Natural killer cell (primary cell): ENCODE results near the gene FRYL. TPM values are rescaled to one million over a fixed set of nuclear protein-coding genes. Genes with fewer than 3 reads are reported as not detected.

Source experiments
- ATAC-seq, 3 donors: fragments of 150-1000 bp in 2 of 3; fragments of 200-7000 bp in 1 of 3; cut with Tn5 transposase; 1 replicate in 1 of 3; 2 replicates in 2 of 3; pipeline ENCODE4 v1.10.0; 2021; ENCODE audit warnings: mild to moderate bottlenecking in 2 of 3, moderate library complexity in 2 of 3
- DNase-seq, 2 donors: peaks; one replicate each; pipeline versions ENCODE4 v3.0.0 to v3.0.0-alpha.2; 2013 to 2021; ENCODE audit warnings: mixed read lengths in 1 of 2
- H3K27ac ChIP-seq: one replicate; pipeline ENCODE4 v1.5.1; 2013; ENCODE audit warnings: mild to moderate bottlenecking, low read length
- H3K27me3 ChIP-seq: one replicate; pipeline ENCODE4 v1.6.1; 2013; ENCODE audit warnings: low read length; ENCODE audit not compliant: control insufficient read depth, insufficient read depth
- H3K36me3 ChIP-seq: one replicate; pipeline ENCODE4 v1.6.1; 2013; ENCODE audit warnings: low read length; ENCODE audit not compliant: control insufficient read depth, insufficient read depth
- H3K4me1 ChIP-seq: one replicate; pipeline ENCODE4 v1.6.1; 2013; ENCODE audit warnings: low read length; ENCODE audit not compliant: control insufficient read depth, insufficient read depth
- H3K4me3 ChIP-seq: one replicate; pipeline ENCODE4 v1.5.1; 2013; ENCODE audit warnings: low read length
- H3K9me3 ChIP-seq: one replicate; pipeline ENCODE4 v1.6.1; 2013; ENCODE audit warnings: low read length; ENCODE audit not compliant: control insufficient read depth, insufficient read depth
- H3K27ac Mint-ChIP-seq, 2 donors: one replicate each; pipeline ENCODE4 v1.8.0; 2022; ENCODE audit warnings: mild to moderate bottlenecking in 2 of 2, mixed read lengths in 2 of 2, moderate library complexity in 1 of 2
- H3K27me3 Mint-ChIP-seq, 2 donors: one replicate each; pipeline ENCODE4 v1.8.0; 2022; ENCODE audit warnings: low read depth in 2 of 2, mixed read lengths in 2 of 2
- H3K36me3 Mint-ChIP-seq: one replicate; pipeline ENCODE4 v1.8.0; 2022; ENCODE audit warnings: mixed read lengths
- H3K4me1 Mint-ChIP-seq, 2 donors: one replicate each; pipeline ENCODE4 v1.8.0; 2022; ENCODE audit warnings: mixed read lengths in 2 of 2
- H3K4me3 Mint-ChIP-seq: one replicate; pipeline ENCODE4 v1.8.0; 2022; ENCODE audit warnings: mild to moderate bottlenecking, moderate library complexity, mixed read lengths
- H3K9me3 Mint-ChIP-seq, 2 donors: one replicate each; pipeline ENCODE4 v1.8.0; 2022; ENCODE audit warnings: mixed read lengths in 2 of 2
- WGBS: methylation state at CpG from one replicate; pipeline ENCODE4 v1.1.7; 2013; ENCODE audit warnings: missing lambda C conversion rate; ENCODE audit not compliant: insufficient coverage; 5-methylcytosine and 5-hydroxymethylcytosine counted together
- intact Hi-C: fragments of 100-400 bp; cut with micrococcal nuclease; formaldehyde crosslinking; loops from one replicate; pipeline ENCODE4 v1.14.2; 2022
- total RNA-seq, 4 donors: library from RNA; stranded (reverse); fragments of 120-200 nt in 1 of 4; gene quantifications; one replicate each; pipeline versions ENCODE4 v1.2.3 to v1.2.4, GENCODE V29; 2013 to 2022
- TF ChIP-seq, protein P1 (sequence below): fragments of 200-600 bp; IDR thresholded peaks from one replicate; pipeline ENCODE4 v1.8.0; 2022; ENCODE audit warnings: antibody characterized with exemption

Gene FRYL
- total RNA-seq, 3 donors from 2014 or later (not counting 1 experiment from before 2014, with no cell fraction given), result 143 to 181 (median 146) TPM

DNA sequence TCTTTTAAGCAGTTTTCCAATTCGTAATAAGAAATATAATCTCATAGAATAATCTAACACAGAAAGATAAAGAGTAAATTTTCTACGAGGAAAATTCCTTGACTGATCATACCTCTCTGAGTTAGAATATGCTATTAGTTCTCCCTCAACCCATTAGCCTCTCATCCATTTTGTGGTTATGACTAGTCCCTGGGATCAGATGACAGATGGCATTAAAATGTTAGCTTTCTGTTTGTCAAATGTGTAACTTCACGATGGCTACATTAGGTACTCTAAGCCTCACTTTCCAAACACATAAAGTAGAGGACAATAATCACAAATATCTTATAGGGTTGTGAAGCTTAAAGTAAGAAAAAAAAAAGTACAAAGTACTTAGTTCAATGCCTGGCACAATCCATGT is 177.9 kb downstream of the FRYL start:
- Mint-ChIP-seq H3K4me1 (peaks cover 0 to 10% of the 10 kb centered on the region in 2 donors), H3K36me3 (no peaks in the 10 kb centered on the region), H3K27ac (peak overlapping the region in 1 of 2 donors; percentile 38), H3K4me3 (no peak overlapping the region), H3K27me3 (no peaks in the 10 kb centered on the region), H3K9me3 (no peaks in the 10 kb centered on the region)
- Histone ChIP-seq H3K4me1 (no peaks in the 10 kb centered on the region), H3K27me3 (no peaks in the 10 kb centered on the region), H3K9me3 (no peaks in the 10 kb centered on the region), H3K27ac (no peak overlapping the region), H3K4me3 (no peak overlapping the region), H3K36me3 (peaks cover 22% of the 10 kb centered on the region)
- intact Hi-C loops, result no loop called here
- ATAC-seq (no peak), DNase-seq (no peak)
- WGBS, result no CpG with 5 or more reads among the region's 3 CpGs
- TF ChIP-seq, protein P1, sequence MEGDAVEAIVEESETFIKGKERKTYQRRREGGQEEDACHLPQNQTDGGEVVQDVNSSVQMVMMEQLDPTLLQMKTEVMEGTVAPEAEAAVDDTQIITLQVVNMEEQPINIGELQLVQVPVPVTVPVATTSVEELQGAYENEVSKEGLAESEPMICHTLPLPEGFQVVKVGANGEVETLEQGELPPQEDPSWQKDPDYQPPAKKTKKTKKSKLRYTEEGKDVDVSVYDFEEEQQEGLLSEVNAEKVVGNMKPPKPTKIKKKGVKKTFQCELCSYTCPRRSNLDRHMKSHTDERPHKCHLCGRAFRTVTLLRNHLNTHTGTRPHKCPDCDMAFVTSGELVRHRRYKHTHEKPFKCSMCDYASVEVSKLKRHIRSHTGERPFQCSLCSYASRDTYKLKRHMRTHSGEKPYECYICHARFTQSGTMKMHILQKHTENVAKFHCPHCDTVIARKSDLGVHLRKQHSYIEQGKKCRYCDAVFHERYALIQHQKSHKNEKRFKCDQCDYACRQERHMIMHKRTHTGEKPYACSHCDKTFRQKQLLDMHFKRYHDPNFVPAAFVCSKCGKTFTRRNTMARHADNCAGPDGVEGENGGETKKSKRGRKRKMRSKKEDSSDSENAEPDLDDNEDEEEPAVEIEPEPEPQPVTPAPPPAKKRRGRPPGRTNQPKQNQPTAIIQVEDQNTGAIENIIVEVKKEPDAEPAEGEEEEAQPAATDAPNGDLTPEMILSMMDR, result no peak

DNA sequence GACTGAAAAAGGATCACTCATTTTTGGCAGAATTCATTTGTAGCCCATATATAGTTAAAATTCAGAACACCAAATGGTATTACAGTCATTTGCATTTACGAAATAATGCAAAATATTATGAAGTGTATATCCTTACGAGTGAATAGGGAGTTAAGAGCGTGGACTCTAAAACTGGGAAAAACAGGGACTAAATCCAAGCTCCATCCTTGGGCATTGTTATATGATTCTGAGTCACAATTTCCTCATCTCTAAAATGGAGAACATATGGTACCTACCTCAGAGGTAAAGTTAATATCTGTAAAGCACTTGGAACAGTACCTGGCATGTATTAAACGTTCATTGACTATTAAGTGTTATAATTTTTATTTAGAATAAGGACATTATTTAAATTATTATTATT is 183.7 kb downstream of the FRYL start:
- intact Hi-C loops, result no loop called here

DNA sequence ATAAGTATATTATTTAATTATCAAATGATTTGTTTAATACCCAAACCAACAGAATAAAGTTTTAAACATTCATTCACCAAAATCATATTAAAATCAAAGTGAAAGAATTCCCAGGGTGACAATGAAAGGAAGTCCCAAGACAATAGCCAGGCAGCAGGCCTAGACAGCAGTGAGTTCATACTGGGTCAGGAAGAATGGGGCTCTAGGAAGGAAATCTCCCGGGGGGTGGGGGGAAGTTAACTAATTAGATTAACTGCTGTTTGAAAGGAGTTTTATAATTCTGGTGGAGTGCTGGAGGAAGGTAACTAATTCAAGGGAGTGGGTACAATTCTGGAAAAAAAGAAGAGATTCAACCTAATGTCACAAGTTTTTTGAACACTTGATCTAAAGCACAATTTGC is 185.9 kb downstream of the FRYL start:
- TF ChIP-seq, protein P1, result no peak
- no peaks in the 10 kb centered on the region for H3K9me3 ChIP-seq
- H3K4me3 Mint-ChIP-seq, result no peak overlapping the region
- no peaks in the 10 kb centered on the region for H3K27me3 Mint-ChIP-seq
- WGBS, result 22% methylated on average over 1 of the region's 1 CpG
- intact Hi-C loops, result no loop called here
- no peaks in the 10 kb centered on the region for H3K36me3 Mint-ChIP-seq
- H3K27ac Mint-ChIP-seq, result peak overlapping the region in 1 of 2 donors; percentile 51
- H3K4me1 ChIP-seq, result no peaks in the 10 kb centered on the region
- H3K9me3 Mint-ChIP-seq, result no peaks in the 10 kb centered on the region
- H3K27me3 ChIP-seq, result no peaks in the 10 kb centered on the region
- no peak for DNase-seq
- H3K4me3 ChIP-seq, result no peak overlapping the region
- no peak for ATAC-seq
- H3K4me1 Mint-ChIP-seq, result peaks cover 4 to 21% of the 10 kb centered on the region in 2 donors
- no peak overlapping the region for H3K27ac ChIP-seq
- peaks cover 31% of the 10 kb centered on the region for H3K36me3 ChIP-seq

More for the DNA sequence above, 183.7 kb downstream of the FRYL start:
- DNase-seq (no peak), ATAC-seq (no peak)
- no peaks in the 10 kb centered on the region for H3K4me1 ChIP-seq
- Mint-ChIP-seq H3K27me3 (no peaks in the 10 kb centered on the region), H3K4me1 (peaks cover 0 to 9% of the 10 kb centered on the region in 2 donors), H3K9me3 (no peaks in the 10 kb centered on the region), H3K27ac (no peak overlapping the region), H3K36me3 (no peaks in the 10 kb centered on the region), H3K4me3 (no peak overlapping the region)
- peaks cover 32% of the 10 kb centered on the region for H3K36me3 ChIP-seq
- no peaks in the 10 kb centered on the region for H3K27me3 ChIP-seq
- TF ChIP-seq, protein P1, result no peak
- H3K4me3 ChIP-seq, result no peak overlapping the region
- H3K9me3 ChIP-seq, result no peaks in the 10 kb centered on the region
- 100% methylated on average over 3 of the region's 4 CpGs for WGBS
- no peak overlapping the region for H3K27ac ChIP-seq

DNA sequence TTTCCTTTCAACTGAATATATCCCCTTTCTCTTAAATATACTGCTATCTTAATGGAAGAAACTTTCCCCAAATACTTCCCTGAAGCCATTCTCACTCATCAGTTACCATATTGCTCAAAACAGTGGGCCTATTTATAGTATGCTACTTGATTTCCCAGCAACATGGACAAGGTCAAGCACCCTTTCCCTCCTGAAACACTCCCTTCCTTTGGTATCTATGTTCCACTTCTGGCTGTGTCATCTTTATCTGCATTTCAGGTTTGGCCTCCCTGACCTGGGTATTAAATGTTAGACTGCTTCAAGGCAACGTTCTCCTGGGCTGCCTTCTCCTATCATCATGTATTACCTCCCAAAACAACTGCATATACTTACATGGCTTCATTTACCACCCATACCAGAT is 188.7 kb downstream of the FRYL start:
- Mint-ChIP-seq H3K4me3 (no peak overlapping the region), H3K9me3 (no peaks in the 10 kb centered on the region), H3K36me3 (no peaks in the 10 kb centered on the region), H3K4me1 (peaks cover 14 to 28% of the 10 kb centered on the region in 2 donors), H3K27ac (peak overlapping the region; percentile 1 to 5), H3K27me3 (no peaks in the 10 kb centered on the region)
- Histone ChIP-seq H3K9me3 (no peaks in the 10 kb centered on the region), H3K4me1 (no peaks in the 10 kb centered on the region), H3K27ac (no peak overlapping the region), H3K36me3 (peaks cover 30% of the 10 kb centered on the region), H3K27me3 (no peaks in the 10 kb centered on the region), H3K4me3 (no peak overlapping the region)
- ATAC-seq (no peak), DNase-seq (no peak)
- intact Hi-C loops, result no loop called here
- TF ChIP-seq, protein P1, result no peak
- 68% methylated on average over 1 of the region's 1 CpG for WGBS
